ENCODE data around the gene KCNH1.

Gene KCNH1

DNA sequence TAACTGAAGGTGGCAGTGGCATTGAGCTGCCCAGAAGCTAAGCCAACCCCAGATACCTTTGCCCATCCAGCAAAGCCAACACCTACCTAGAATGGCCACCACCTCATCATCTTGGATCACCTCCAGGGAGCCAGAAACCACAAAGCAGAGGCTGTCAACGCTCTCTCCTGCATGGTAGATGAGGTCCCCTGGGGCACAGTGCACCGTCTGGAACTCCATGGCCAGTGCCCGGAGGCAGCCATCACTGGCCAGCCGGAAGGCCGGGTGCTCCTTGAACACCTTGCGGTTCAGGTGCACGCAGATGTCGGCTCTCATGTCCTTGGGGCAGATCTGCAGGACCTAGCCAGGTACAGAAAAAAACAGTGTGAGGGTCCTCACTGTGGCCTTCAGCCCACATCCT, 336.5 kb downstream of the KCNH1 start:
- no peak overlapping the region for H3K4me3 ChIP-seq (ENCODE audit: control insufficient read depth, low read depth, low read length)
- DNase-seq (ENCODE audit: low read depth) = no peak
- TF ChIP-seq, protein P1, sequence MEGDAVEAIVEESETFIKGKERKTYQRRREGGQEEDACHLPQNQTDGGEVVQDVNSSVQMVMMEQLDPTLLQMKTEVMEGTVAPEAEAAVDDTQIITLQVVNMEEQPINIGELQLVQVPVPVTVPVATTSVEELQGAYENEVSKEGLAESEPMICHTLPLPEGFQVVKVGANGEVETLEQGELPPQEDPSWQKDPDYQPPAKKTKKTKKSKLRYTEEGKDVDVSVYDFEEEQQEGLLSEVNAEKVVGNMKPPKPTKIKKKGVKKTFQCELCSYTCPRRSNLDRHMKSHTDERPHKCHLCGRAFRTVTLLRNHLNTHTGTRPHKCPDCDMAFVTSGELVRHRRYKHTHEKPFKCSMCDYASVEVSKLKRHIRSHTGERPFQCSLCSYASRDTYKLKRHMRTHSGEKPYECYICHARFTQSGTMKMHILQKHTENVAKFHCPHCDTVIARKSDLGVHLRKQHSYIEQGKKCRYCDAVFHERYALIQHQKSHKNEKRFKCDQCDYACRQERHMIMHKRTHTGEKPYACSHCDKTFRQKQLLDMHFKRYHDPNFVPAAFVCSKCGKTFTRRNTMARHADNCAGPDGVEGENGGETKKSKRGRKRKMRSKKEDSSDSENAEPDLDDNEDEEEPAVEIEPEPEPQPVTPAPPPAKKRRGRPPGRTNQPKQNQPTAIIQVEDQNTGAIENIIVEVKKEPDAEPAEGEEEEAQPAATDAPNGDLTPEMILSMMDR (conservative IDR thresholded peaks at IDR 0.05; ENCODE audit: control insufficient read depth, insufficient read depth, low read depth, low read length) = no peak

DNA sequence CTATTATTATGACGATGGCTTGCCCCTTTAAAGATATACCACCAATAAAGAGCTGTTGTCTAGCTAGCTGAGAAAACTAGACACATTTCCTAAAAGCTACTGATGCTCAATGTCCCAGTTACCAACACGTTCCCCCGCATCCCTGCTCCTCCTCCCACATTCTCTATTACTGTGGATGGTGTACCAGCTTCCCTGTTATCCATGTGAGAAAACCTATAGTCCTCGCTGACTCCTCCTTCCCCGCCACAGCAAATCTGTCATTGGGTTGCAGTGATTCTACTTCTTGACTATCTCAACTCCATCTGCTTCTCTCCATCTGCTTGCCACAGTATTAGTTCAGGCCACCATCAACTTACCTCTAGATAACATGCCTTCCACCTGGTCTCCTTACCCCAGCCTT, 337.5 kb downstream of the KCNH1 start:
- TF ChIP-seq, protein P1 (conservative IDR thresholded peaks at IDR 0.05; ENCODE audit: control insufficient read depth, insufficient read depth, low read depth, low read length) = no peak
- H3K4me3 ChIP-seq (ENCODE audit: control insufficient read depth, low read depth, low read length) = no peak overlapping the region
- DNase-seq (ENCODE audit: low read depth) = no peak

DNA sequence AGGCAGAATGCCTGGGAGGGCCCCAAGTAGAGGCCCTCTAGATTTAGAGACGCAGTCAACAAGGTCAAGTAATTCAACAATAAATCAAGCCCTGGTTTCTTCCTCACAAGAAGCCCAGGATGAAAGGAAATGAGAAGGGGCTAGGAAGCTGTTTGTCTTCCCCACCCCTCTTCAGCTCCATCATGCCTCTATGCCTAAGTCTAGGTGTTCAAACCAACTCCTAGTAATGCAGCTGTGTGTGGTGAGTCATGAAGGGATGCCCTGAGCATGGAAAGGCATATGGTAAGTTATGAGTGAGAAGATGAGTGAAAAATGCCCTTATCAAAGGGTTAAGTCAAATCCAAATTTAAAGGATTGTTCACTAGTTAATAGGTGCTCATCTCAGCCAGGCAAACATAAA, 339.5 kb downstream of the KCNH1 start:
- TF ChIP-seq, protein P1 (conservative IDR thresholded peaks at IDR 0.05; ENCODE audit: control insufficient read depth, insufficient read depth, low read depth, low read length) = no peak
- H3K4me3 ChIP-seq (ENCODE audit: control insufficient read depth, low read depth, low read length) = no peak overlapping the region
- no peak for DNase-seq (ENCODE audit: low read depth)

DNA sequence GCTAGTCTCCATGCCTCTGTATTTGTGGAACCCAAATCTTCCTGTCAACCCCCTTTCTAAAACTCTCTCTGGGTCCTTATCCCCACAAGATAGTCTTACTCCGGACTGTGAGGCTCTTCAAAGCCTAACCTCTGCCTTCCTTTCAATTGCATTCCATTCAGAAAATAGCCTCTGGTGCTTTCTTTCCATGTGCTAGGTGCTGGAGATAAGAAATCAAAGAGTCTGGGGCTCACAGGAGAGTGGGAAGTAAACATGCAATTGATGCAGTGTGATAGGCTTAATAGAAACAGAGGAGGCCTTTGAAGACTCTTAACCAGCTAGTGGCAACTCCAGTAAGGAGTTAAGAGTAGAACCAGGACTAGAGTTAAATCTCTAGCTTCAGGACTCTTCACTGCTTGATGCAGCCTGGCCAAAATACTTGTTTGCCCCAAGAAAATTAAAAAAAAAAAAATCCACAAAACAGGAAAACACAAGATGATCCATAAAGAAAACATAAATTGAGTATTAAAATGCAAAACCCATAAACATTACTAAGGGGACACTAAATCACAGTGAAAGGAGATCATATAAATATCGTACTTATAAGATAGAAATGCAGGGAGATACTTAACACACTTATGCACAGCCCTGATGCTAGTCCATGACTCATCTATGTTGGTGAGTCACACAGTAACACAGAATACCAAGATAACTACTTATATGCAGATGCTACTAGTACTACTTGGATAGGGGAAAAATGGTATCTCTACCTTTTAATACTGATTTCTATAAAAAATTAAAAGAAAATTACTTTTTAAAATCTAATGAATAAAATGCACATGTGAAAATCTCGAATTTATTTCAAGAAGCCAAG, 341.5 kb downstream of the KCNH1 start:
- H3K4me3 ChIP-seq (ENCODE audit: control insufficient read depth, low read depth, low read length) = no peak overlapping the region
- peak; percentile 70 for DNase-seq (ENCODE audit: low read depth)
- TF ChIP-seq, protein P1 (conservative IDR thresholded peaks at IDR 0.05; ENCODE audit: control insufficient read depth, insufficient read depth, low read depth, low read length) = no peak

DNA sequence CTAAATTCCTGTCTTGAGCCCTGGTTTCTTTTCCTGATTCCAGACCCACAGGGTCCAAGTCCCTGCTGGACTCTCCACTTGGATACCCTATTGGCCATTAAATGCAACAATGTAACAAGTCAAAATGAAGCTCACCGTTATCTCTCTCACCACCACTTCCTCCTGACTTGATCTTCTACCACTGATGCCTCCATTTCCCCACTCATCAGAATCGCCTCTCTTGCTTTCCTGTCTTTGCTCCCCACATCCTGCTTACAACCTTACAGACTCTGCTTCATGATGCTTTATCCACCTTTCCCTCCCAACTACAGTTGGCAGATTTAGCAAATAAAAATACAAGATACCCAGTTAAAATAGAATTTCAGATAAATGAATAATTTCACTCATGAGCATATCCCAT, 343.8 kb downstream of the KCNH1 start:
- no peak overlapping the region for H3K4me3 ChIP-seq (ENCODE audit: control insufficient read depth, low read depth, low read length)
- DNase-seq (ENCODE audit: low read depth) = no peak
- TF ChIP-seq, protein P1 (conservative IDR thresholded peaks at IDR 0.05; ENCODE audit: control insufficient read depth, insufficient read depth, low read depth, low read length) = no peak

DNA sequence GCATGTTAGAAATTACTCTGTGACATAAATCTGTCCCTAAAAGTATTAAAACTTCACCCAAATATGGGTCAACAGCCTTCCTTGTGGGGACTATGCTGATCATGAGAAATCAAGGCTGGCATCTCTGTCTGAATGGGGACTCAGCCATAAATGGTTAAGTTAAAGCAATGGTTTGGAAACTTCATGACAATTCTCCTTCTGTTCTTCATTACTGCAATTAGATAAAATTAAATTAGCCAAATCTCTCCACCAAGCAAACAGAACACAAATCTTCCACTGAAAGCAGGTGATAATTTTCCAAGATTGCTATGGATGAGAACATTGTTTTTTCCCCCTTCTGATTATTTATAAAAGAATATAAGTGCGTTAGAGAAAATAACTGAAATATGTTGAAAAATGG, 346.1 kb downstream of the KCNH1 start:
- TF ChIP-seq, protein P1 (conservative IDR thresholded peaks at IDR 0.05; ENCODE audit: control insufficient read depth, insufficient read depth, low read depth, low read length) = no peak
- H3K4me3 ChIP-seq (ENCODE audit: control insufficient read depth, low read depth, low read length) = no peak overlapping the region
- no peak for DNase-seq (ENCODE audit: low read depth)
